NCI-H748 treated with DMSO at 0.1 percent for 48 hours (cell line): Measurements from ENCODE around the gene STX16.

Experiments
- DNase-seq: peaks from one replicate; lab custom pipeline; 2025; lab: John Stamatoyannopoulos, UW

Gene STX16

DNA sequence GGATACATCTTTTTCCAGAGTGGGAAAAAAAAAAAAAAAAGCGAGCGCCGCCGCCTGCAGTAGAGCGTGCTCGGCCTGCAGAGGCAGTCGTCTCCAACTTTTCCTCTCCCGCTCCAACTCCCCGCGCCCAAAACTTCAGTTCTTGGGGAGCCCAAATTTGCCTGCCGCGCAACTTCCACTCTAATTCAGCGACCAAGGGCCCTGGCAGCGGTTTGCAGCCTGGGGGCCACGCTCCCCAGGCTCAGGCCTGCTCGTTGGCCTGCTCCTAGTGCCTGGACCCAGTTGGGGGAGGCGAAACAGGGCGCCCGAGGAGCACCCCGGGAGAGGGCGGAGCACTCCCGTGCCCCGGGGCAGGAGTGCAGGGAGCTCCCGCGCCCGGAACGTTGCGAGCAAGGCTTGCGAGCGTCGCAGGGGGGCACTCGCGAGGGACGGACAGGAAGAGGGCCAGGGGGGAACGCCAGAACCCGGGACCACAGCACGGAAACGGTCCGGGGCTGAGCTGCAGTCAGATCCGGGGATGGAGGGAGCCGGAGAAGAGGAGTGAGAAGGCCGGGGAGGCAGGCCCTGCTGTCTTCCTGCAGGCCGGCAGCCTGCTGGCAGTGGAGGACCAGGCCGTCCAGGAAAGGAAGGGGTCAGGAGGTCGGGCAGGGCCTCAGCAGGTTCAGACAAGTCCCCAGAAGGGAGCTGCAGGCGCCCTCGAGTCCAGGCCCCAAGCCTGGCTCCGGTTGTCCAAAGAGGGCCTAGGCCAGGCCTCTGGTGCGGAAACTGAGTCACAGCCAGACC is at the start of gene STX16:
TSS of gene STX16 (plus strand) at position 508 of the 783 bp plus-strand sequence. CDS start 724 bp downstream, outside the sequence.
- peak; percentile 54 for DNase-seq

- DNase-seq: no peak
These were observed 49.0 kb upstream of the STX16 start for GRCh38 chr20:58602124-58602523.

- no peak for DNase-seq
These were observed 47.4 kb upstream of the STX16 start for GRCh38 chr20:58603721-58604120.

DNA sequence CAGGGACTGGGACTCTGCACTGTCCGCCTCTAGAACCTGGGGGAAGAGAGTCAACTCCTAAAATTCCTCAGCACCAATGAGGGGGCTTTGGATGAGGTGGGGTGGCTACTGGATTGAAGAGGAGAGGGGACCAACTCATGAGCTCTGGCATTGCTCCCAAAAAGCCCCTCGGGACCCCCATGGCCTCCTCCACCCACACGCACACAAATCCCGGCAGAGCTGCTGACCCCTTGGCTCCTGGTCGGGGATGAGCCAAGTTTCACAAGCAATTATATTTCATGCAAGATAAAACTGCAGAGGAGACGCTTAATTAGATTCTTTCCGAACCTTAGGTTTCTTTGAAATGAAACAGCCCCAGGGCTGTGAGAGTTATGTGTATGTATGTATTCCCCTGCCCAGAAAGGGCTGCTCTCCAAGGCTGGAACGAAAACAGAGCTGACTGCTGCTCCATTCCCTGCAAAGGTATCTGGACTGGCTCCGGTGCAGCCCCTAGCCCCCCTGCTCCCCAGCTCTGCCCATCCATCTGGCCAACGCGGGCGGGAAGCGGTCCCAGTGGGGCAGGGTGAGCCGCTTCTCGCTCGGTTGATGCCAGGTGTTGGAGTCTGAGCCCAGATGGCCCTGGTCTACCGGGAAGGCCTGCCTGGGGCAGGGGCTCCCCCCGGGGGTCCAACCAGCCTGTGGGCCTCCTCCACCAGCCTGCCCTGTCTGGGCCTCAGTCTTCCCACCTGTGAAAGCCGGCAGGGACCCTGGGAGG is 46.8 kb upstream of the STX16 start:
- no peak for DNase-seq

- DNase-seq: no peak
These were observed 45.6 kb upstream of the STX16 start for GRCh38 chr20:58605292-58606065.

- no peak for DNase-seq
These were observed 44.9 kb upstream of the STX16 start for GRCh38 chr20:58606184-58606583.

- no peak for DNase-seq
These were observed 42.8 kb upstream of the STX16 start for GRCh38 chr20:58608096-58608840.

- no peak for DNase-seq
These were observed 42.1 kb upstream of the STX16 start for GRCh38 chr20:58609026-58609425.

DNA sequence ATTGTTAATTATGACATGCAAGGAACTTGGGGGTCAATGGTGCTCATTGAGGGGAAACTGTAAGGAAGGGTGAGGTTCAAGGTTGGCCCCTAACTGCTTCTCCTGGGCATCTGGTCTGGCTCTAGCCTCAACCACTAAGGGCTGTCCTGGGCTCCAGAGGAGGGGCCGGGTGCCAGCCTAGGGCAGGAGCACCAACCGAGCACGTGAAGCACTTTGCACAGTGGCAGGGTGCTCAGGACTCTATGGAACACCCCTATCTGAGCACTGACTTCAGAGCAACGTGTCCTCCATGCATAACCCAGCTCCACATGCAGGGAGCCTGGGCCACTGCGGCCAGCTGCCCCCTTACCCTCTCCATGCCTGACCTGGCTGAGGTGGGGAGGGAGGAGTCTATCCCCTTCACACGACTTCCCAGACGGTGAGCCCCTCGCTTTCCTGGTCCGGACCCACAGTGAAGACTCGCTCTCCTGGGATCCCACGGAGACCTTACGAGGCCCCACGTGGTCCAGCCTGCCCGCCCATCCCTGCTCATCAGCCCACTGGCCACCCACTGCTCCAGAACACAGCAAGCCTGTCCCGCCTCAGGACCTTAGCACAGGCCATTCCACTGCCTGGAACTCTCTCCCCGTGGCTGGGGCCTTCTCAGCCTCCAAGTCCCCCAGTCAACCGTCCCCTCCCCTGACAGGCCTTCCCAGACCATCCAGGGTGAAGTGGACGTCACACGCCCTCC is 40.8 kb upstream of the STX16 start:
- no peak for DNase-seq

GRCh38 chr20:58610811-58611210 is 40.3 kb upstream of the STX16 start:
- DNase-seq: no peak

- no peak for DNase-seq
These were observed 39.6 kb upstream of the STX16 start for GRCh38 chr20:58611236-58612030.

DNA sequence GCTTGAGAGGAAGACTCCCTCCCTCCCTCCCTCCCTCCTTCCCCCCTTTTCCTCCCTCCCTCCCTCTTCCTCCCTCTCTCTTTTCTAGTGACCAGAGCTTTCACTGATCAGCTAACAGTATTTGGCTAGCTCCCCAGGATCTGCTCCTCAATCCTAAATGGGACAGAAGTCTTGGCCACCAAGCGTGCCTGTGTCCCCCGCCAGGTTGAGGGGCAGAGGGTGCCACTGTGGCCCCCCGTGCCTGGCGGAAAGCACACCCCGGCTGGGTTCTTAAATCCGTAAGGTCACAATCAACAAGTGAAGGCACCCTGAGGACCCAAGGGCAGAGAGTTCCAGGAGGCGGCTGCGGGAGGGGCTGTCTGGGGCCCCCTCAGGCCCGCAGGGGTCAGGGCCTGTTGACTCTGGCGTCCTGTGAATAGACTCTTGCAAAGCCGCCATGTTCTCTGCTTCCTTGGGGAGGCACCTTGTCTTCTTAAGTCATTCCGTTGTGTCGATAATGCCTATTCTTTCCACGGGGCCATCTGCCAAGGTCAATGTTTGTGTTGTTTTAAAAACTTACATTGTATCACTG is 38.9 kb upstream of the STX16 start:
- no peak for DNase-seq

- no peak for DNase-seq
These were observed 37.8 kb upstream of the STX16 start for GRCh38 chr20:58613061-58613854.

- DNase-seq: no peak
These were observed 36.7 kb upstream of the STX16 start for GRCh38 chr20:58614366-58614765.

DNA sequence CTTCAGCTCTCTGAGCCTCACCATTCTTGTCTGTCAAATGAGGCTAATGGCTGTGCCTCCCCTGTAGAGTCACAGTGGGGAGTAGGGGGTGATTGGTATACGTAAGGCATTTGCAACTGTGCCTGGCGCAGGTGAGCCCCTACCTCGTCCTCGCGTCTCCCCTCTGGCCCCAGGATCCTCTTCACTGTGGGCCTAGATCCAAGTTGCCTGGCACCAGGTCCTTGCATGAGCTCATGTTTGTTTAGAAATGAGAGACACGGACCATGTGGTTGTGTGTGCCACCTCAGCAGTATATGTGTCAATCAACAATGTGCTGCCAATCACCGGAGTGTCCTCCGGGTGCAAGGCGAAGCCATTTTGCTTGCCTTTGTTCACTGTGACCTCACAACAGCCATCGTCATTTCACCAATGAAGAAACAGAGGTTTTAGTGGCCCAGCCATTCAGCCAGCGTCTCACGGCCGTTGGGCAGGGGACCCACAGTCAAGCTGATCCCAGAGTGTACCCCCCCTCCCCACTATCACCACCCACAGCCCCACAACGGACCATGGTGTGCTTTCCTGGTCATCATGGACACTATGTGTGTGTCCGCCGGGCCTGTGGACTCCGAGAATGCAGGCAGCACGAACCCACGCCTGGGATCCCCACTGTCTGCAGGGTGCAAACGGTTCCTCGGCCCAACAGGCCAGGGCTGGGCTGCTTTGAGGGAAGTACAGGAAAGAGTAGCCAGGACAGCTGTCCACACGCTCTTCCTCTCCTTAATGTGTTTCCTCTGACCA is 35.9 kb upstream of the STX16 start:
- no peak for DNase-seq

DNA sequence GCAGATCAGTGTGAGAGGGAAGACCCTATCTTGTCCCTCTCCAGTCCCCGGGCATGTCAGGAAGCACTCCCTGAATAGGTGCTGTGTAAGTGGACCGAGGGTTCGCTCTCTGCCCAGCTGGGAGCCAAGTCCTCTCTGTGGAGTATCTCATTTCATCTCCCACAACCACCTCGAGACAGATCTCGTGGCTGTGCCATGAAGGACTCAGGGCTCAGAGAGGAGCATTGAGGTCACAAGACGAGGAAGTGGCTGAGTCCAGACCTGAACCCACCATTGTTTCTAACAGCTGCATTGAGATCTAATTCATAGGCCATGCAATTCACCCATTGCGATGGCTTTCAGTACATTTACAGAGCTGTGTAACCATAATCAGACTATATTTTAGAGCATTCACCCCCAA is 34.7 kb upstream of the STX16 start:
- no peak for DNase-seq

DNA sequence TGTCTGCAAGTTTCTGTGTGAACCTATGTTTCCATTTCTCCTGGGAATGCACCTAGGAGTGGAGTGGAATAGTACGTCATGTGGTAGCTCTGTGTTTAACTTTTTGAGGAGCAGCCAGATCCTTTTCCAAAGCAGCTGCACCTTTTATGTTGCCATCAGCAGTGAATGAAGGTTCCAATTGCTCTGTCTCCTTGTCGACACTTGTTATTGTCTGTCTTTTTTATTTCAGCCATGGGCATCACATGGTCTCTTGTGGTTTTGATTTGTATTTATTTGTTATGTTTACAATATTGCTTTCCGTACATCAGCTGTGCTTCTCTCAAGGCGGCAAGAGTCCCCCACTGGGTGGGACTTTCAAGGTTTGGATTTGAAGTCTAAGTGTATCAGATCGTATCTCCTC is 33.9 kb upstream of the STX16 start:
- DNase-seq: no peak

DNA sequence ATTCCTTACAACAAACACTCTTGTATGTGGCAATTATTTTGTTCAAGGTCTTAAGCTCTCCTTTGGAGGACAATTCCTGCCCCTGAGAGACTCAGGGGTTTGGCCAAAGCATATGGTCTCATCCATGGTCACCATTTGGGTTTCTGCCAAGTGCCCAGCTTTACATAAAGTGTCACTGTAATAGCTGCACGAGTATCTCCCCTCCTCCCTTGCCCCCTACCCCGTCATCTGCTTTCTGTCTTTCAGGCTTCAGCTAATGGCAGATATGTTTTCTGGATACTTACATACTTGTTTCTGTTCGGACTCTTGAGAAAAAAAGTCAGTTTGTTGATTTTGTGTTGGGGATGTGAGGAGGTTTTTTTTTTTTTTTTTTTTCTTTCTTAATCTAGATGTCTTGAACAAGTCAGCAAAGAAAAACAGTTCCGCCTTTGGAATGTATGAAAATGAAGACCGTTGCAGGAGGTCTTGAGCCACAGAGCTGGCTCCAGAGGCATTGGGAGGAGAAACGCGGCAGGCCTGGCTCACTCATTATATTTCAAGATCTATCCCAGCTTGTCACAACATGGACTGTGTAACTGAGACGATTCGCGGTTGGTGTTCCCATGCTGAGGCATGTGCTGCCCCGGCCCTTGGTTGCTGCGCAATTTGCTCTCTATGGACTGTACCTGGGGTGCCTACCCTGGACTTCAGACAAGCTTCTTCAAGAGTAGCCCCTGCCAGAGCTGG is 32.6 kb upstream of the STX16 start:
- no peak for DNase-seq
